Measurements from ENCODE around the gene RAMACL. TPM values are rescaled to one million over a fixed set of nuclear protein-coding genes. Genes with fewer than 3 reads are reported as not detected.
A peak's percentile ranks its signal among the peaks of the same experiment; 100 is the strongest.
"Not testable (repeated sequence)": the region's sequence is repeated elsewhere in the genome, so short reads cannot be mapped to it uniquely, and the experiment has no call there.

Gene RAMACL
- total RNA-seq, 6 experiments from 2014 or later: 0.19 to 1.4 (median 0.65) TPM

DNA sequence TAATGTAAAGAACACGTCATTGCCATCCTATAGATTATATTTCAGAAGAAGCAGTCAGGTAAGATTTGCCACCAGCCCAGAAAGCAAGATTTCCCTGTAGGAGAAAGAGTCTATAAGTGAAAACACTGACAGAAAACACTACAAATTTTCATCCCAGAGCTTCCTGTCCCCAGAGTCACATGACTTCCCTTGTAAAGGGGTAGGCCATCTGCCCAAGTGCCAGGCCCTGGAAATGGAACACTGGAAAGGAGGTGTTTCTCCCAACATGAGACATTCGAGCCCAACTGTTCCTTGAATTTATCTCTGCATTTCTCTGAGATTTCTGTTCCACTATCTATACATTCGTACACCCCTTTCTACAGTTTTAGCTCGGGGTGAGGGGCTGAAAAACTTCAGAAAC is 46.9 kb downstream of the RAMACL start:
- H3K9me3 ChIP-seq: no peaks in the 10 kb centered on the region
- H3K27me3 ChIP-seq: no peaks in the 10 kb centered on the region
- ATAC-seq (no peak), DNase-seq (no peak)
- no peaks in the 10 kb centered on the region for H3K36me3 ChIP-seq
- no peak for TF ChIP-seq POLR2A (IDR thresholded peaks at IDR 0.05)
- TF ChIP-seq, protein P1, sequence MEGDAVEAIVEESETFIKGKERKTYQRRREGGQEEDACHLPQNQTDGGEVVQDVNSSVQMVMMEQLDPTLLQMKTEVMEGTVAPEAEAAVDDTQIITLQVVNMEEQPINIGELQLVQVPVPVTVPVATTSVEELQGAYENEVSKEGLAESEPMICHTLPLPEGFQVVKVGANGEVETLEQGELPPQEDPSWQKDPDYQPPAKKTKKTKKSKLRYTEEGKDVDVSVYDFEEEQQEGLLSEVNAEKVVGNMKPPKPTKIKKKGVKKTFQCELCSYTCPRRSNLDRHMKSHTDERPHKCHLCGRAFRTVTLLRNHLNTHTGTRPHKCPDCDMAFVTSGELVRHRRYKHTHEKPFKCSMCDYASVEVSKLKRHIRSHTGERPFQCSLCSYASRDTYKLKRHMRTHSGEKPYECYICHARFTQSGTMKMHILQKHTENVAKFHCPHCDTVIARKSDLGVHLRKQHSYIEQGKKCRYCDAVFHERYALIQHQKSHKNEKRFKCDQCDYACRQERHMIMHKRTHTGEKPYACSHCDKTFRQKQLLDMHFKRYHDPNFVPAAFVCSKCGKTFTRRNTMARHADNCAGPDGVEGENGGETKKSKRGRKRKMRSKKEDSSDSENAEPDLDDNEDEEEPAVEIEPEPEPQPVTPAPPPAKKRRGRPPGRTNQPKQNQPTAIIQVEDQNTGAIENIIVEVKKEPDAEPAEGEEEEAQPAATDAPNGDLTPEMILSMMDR (IDR thresholded peaks at IDR 0.05): no peak
- intact Hi-C loops (cut with DNase I): no loop called here
- H3K4me3 ChIP-seq: no peak overlapping the region
- peaks cover 0 to 6% (median 0%) of the 10 kb centered on the region in 4 donors for H3K4me1 ChIP-seq
- 80% methylated on average over 4 of the region's 4 CpGs for WGBS (ENCODE audit: insufficient coverage, low coverage, low lambda C conversion rate, missing lambda C conversion rate)
- H3K27ac ChIP-seq: no peak overlapping the region

DNA sequence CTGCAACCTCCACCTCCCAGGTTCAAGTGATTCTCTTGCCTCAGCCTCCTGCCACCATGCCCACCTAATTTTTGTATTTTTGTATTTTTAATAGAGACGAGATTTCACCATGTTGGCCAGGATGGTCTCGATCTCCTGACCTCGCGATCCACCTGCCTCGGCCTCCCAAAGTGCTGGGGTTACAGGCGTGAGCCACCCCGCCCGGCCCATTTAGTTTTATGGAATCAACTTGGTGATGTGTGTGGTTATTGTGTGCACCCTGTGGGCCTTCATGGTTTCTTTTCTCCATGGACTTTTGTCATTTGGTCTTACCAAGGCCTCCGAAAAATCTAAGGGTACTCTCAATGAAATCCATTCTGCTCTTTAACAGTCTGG is 47.5 kb downstream of the RAMACL start:
- intact Hi-C loops (cut with DNase I); H3K36me3 ChIP-seq; H3K9me3 ChIP-seq; H3K27me3 ChIP-seq; ATAC-seq; H3K27ac ChIP-seq; H3K4me3 ChIP-seq; H3K4me1 ChIP-seq; DNase-seq: not testable (repeated sequence)
- WGBS (ENCODE audit: insufficient coverage, low coverage, low lambda C conversion rate, missing lambda C conversion rate): 94% methylated on average over 7 of the region's 9 CpGs

DNA sequence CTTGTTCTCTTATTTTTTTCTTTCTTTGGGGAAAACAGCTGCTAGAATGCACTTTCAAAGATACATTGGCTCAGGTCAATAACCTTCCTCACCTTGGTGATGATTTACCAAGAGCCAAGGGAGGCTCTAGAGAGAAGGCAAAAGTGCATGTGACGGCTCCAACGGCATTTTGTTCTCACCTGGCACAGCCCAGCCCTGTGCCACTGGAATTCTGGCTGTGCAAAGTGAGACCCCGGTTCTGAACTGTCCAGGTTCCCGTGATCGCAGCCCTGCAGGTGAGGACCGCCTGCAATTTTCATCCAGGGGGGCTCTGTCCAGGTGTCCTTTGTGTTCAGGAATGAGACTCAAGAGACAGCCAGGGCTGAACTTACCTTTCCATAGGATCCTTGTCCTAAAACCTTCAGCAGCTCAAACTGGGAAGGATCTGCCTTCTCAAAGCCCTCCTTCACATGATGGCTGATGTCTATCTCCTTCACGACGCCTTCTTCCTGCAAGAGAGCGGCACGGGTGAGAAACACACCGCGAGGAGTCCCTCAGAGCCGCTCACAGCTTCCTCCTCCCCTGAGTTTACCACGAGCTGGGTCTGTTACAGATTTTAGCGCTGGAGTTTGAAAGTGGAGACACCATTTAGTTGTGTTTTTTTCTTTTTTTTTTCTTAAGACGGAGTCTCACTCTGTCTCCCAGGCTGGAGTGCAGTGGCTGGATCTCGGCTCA is 48.0 kb downstream of the RAMACL start:
- ATAC-seq: peak; percentile 19 to 65 (median 55)
- no peak overlapping the region for H3K27ac ChIP-seq
- 66% methylated on average over 10 of the region's 17 CpGs for WGBS (ENCODE audit: insufficient coverage, low coverage, low lambda C conversion rate, missing lambda C conversion rate)

DNA sequence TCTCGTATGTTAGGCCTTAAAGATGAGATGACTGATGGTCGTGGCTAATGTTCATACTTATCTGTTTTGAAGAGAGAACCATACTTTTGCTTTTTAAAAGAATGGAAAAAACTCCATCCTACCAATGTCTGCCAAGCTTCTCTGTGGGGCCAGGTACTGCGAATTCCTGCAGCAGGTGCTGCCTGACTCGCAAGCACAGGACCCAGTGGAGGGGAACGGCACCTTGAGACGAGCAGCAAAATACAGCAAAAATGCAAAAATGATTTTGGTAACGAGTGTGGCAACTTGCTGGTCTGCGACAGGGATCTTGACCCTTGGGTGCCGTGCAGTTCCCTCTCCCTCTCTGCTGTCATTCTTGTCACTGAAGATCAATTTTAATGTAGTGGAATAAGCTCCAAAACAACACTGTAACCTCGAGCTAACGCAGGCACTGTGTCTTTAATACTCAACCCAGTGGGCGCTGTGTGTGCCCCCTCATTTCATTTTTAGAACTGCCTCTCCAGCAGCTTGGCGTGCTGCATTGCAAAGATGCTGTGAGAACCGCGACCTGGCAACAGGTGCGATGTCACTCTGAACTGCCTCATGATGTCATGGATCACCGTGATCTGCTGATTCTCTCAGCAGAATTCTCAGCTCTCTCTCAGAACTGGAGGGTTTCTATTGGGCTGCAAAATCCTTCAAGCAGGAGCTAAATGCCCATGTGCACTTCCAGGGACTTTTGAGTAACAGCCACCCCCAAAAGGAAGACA is 51.6 kb downstream of the RAMACL start:
- TF ChIP-seq POLR2A (IDR thresholded peaks at IDR 0.05): no peak
- TF ChIP-seq, protein P1 (IDR thresholded peaks at IDR 0.05): no peak
- Histone ChIP-seq H3K27ac (no peak overlapping the region), H3K4me1 (peaks cover 0 to 6% (median 0%) of the 10 kb centered on the region in 4 donors), H3K9me3 (no peaks in the 10 kb centered on the region), H3K27me3 (no peaks in the 10 kb centered on the region), H3K4me3 (no peak overlapping the region), H3K36me3 (no peaks in the 10 kb centered on the region)
- 92% methylated on average over 13 of the region's 17 CpGs for WGBS (ENCODE audit: insufficient coverage, low coverage, low lambda C conversion rate, missing lambda C conversion rate)
- ATAC-seq (no peak), DNase-seq (no peak)
- intact Hi-C loops (cut with DNase I): no loop called here

More for the DNA sequence above, 48.0 kb downstream of the RAMACL start:
- no peak for DNase-seq
- H3K9me3 ChIP-seq: no peaks in the 10 kb centered on the region
- TF ChIP-seq POLR2A (IDR thresholded peaks at IDR 0.05): no peak
- TF ChIP-seq, protein P1 (IDR thresholded peaks at IDR 0.05): no peak
- peaks cover 0 to 6% (median 0%) of the 10 kb centered on the region in 4 donors for H3K4me1 ChIP-seq
- intact Hi-C loops (cut with DNase I): no loop called here
- no peaks in the 10 kb centered on the region for H3K36me3 ChIP-seq
- no peak overlapping the region for H3K4me3 ChIP-seq
- H3K27me3 ChIP-seq: no peaks in the 10 kb centered on the region

DNA sequence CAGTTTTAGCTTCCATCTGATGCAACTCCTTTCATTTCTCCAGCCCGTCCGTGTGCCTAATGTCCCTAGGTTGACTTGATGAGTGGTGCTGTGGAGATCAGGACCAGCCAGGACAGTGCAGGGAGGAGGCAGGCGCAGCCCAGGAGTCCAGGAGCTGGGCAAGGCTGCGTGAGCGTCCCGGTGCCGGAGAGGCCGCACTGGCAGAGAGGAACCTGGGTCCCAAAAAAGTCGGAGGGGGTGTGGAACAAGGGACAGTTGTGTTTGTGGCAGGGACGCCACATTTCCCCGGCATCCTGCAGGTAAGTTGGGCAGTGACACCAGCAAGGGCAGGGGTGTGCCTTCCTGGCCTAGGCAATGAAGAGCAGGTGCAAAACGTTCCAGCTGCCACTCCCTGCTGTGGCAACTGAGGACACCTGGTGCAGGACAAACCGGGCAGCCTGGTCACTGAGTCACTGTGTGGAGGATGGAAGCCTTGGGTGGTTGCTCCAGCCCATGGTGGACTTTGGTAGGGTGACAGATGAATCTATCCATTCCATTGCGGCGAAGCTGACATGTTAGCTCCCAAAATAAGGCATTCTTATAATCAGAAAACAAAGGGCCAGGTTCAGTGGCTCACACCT is 53.2 kb downstream of the RAMACL start:
- intact Hi-C loops (cut with DNase I): no loop called here
- peak in 1 of 4 donors; percentile 22 for ATAC-seq
- no peak for TF ChIP-seq POLR2A (IDR thresholded peaks at IDR 0.05)
- TF ChIP-seq, protein P1 (IDR thresholded peaks at IDR 0.05): no peak

More for the DNA sequence above, 53.2 kb downstream of the RAMACL start:
- Histone ChIP-seq H3K36me3 (no peaks in the 10 kb centered on the region), H3K27ac (no peak overlapping the region), H3K27me3 (no peaks in the 10 kb centered on the region), H3K4me3 (no peak overlapping the region), H3K9me3 (no peaks in the 10 kb centered on the region), H3K4me1 (peaks cover 0 to 4% (median 0%) of the 10 kb centered on the region in 4 donors)
- no peak for DNase-seq
- WGBS (ENCODE audit: insufficient coverage, low coverage, low lambda C conversion rate, missing lambda C conversion rate): 74% methylated on average over 6 of the region's 15 CpGs
